NCI-H748 treated with DMSO at 0.1 percent for 48 hours (cell line): ENCODE measurements around the gene MYH15.

Experiments
- DNase-seq: peaks from one replicate; lab custom pipeline; 2025; lab: John Stamatoyannopoulos, UW

Gene MYH15

GRCh38 chr3:108509871-108510270 lies 525 bp downstream of the MYH15 start:
- no peak for DNase-seq

GRCh38 chr3:108509263-108509662 lies 1.1 kb downstream of the MYH15 start:
- no peak for DNase-seq

- no peak for DNase-seq
Measured at GRCh38 chr3:108507902-108508301, 2.5 kb downstream of the MYH15 start.

GRCh38 chr3:108505811-108506210 lies 4.6 kb downstream of the MYH15 start:
- DNase-seq: no peak

GRCh38 chr3:108503722-108504121 lies 6.7 kb downstream of the MYH15 start:
- DNase-seq: no peak

- no peak for DNase-seq
Measured at GRCh38 chr3:108501535-108501934, 8.9 kb downstream of the MYH15 start.

GRCh38 chr3:108500728-108501127 lies 9.7 kb downstream of the MYH15 start:
- DNase-seq: no peak

GRCh38 chr3:108497271-108497670 lies 13.1 kb downstream of the MYH15 start:
- DNase-seq: no peak

- DNase-seq: no peak
Measured at GRCh38 chr3:108495717-108496116, 14.7 kb downstream of the MYH15 start.

GRCh38 chr3:108494906-108495531 lies 15.4 kb downstream of the MYH15 start:
- no peak for DNase-seq

GRCh38 chr3:108493862-108494261 lies 16.5 kb downstream of the MYH15 start:
- DNase-seq: no peak

- DNase-seq: no peak
Measured at GRCh38 chr3:108491456-108491855, 18.9 kb downstream of the MYH15 start.

GRCh38 chr3:108489776-108490175 lies 20.6 kb downstream of the MYH15 start:
- DNase-seq: peak; percentile 22

GRCh38 chr3:108488631-108489030 lies 21.8 kb downstream of the MYH15 start:
- no peak for DNase-seq

- no peak for DNase-seq
Measured at GRCh38 chr3:108487439-108487838, 23.0 kb downstream of the MYH15 start.

GRCh38 chr3:108486941-108487340 lies 23.5 kb downstream of the MYH15 start:
- DNase-seq: no peak

GRCh38 chr3:108486338-108486737 lies 24.1 kb downstream of the MYH15 start:
- no peak for DNase-seq

GRCh38 chr3:108485146-108485545 lies 25.2 kb downstream of the MYH15 start:
- DNase-seq: no peak

GRCh38 chr3:108479224-108479623 lies 31.2 kb downstream of the MYH15 start:
- DNase-seq: no peak

GRCh38 chr3:108477511-108478147 lies 32.8 kb downstream of the MYH15 start:
- peak; percentile 83 for DNase-seq

GRCh38 chr3:108475220-108475782 lies 35.1 kb downstream of the MYH15 start:
- no peak for DNase-seq

GRCh38 chr3:108474581-108474980 lies 35.8 kb downstream of the MYH15 start:
- no peak for DNase-seq

GRCh38 chr3:108473711-108474110 lies 36.7 kb downstream of the MYH15 start:
- no peak for DNase-seq
